Suprapubic skin (tissue), 4 donors: Measurements from ENCODE around the gene FRMD3.

ENCODE experiments used
- EP300 ChIP-seq: sonication (generic); formaldehyde crosslinking; IDR thresholded peaks from one replicate; pipeline ENCODE4 v1.6.1; 2017; ENCODE audit warnings: antibody characterized with exemption
- POLR2A ChIP-seq, 2 donors: fragments of 450-650 bp; IDR thresholded peaks; one replicate each; pipeline ENCODE4 v1.6.1; 2017; ENCODE audit warnings: antibody characterized with exemption in 2 of 2, mild to moderate bottlenecking in 2 of 2, moderate library complexity in 2 of 2
- POLR2AphosphoS5 ChIP-seq, 3 donors: sonication (generic); formaldehyde crosslinking; IDR thresholded peaks; one replicate each; pipeline ENCODE4 v1.6.1; 2017; ENCODE audit warnings: antibody characterized with exemption in 3 of 3
- TF ChIP-seq, protein P1 (sequence below), 2 donors: fragments of 200-600 bp in 1 of 2; fragments of 450-650 bp in 1 of 2; sonication (generic) in 1 of 2; IDR thresholded peaks; one replicate each; pipeline ENCODE4 v1.5.1; 2016 to 2019; ENCODE audit warnings: antibody characterized with exemption in 2 of 2, mild to moderate bottlenecking in 1 of 2, moderate library complexity in 1 of 2

DNA sequence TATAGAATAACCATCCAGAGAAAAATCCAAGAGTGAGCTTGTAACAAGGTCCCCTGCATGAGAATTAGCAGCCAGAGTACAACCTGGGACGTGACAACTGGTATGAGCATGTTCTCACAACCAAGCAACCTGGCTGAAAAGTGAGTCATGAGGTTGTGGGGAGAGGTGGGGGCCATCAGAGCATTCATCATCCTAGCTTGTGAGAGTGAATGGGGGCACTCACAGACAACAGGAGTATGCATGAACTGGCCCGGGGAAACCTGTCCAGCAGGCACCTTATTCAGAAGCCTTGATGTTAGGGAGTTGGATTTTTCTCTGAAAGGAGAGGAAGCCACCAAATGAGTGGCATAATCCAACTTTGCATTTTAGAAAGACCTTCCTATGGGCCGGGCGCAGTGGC lies 113.0 kb downstream of the FRMD3 start:
- TF ChIP-seq EP300: no peak
- TF ChIP-seq, protein P1, sequence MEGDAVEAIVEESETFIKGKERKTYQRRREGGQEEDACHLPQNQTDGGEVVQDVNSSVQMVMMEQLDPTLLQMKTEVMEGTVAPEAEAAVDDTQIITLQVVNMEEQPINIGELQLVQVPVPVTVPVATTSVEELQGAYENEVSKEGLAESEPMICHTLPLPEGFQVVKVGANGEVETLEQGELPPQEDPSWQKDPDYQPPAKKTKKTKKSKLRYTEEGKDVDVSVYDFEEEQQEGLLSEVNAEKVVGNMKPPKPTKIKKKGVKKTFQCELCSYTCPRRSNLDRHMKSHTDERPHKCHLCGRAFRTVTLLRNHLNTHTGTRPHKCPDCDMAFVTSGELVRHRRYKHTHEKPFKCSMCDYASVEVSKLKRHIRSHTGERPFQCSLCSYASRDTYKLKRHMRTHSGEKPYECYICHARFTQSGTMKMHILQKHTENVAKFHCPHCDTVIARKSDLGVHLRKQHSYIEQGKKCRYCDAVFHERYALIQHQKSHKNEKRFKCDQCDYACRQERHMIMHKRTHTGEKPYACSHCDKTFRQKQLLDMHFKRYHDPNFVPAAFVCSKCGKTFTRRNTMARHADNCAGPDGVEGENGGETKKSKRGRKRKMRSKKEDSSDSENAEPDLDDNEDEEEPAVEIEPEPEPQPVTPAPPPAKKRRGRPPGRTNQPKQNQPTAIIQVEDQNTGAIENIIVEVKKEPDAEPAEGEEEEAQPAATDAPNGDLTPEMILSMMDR (IDR thresholded peaks at IDR 0.05): no peak
- TF ChIP-seq POLR2A (IDR thresholded peaks at IDR 0.05): no peak
- TF ChIP-seq POLR2AphosphoS5 (IDR thresholded peaks at IDR 0.05): no peak
